GM18517 (cell line): ENCODE data around the gene DOLPP1.

Experiments
- ATAC-seq: cut with Tn5 transposase; IDR thresholded peaks from one replicate; pipeline ENCODE4 v1.9.1; 2021; ENCODE audit warnings: mild to moderate bottlenecking, moderate library complexity; ENCODE audit not compliant: unreplicated experiment

Gene DOLPP1

DNA sequence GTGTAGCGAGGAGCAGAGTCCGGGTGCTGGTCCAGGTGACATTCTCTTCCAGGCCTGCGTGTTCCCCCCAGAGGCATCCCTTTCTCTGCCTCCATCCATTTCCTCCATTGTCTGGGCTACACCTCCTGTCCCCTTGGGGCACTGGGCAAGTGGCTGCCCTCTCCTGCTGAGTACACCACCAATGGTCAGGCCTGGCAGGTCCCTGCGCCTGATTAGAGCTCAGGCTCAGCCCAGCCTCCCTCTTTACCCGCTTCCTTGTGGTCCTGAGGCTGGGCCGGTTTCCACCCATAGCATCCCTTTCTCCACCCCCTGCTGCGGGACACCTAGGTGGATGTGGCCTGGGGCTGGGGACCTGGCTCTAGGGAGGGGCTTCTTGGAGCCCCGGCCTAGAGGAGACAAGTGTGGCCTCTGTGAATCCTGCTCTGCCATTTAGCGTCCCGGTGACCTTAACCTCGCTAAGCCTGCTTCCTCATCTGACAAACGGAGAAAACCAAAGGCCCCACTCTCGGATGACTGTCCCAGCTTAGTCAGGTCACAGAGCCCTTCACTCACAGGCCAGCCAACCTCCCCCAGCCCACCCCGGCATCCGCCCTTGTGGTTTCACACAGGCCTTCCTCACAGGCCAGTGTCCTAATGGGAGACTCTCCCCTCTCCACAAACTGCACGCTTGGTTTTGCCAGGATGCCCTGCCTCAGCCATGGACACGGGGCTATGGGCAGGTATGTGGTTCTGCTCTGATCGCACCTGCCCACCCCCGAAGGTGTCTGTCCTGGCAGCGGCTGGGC, 12.9 kb downstream of the DOLPP1 start:
- ATAC-seq, result no peak

GRCh38 chr9:129094387-129095169, 13.7 kb downstream of the DOLPP1 start:
- no peak for ATAC-seq

DNA sequence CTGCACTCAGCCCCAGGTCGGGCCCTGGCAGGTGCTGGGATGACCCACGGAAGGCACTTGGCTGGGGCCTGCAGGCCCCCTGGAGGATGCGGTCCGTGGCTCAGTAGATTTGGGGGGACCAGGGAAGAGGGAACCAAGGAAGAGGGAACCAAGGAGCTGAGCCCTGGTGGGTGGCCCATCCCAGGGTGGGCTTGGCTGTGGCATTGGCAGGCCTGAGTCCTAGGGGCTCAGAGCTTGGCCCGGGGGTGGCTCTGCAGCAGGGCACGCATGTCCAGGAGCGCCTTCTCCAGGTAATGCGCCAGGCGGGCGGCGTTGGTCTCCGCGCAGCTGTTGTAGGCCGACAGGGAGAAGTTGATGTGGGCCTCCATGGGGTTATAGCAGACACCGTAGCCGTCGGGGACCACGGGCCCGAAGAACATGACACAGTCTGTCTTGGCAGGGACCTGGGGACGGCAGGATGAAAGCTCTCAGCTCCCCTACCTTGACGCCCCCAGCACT, 14.3 kb downstream of the DOLPP1 start:
- ATAC-seq, result no peak

DNA sequence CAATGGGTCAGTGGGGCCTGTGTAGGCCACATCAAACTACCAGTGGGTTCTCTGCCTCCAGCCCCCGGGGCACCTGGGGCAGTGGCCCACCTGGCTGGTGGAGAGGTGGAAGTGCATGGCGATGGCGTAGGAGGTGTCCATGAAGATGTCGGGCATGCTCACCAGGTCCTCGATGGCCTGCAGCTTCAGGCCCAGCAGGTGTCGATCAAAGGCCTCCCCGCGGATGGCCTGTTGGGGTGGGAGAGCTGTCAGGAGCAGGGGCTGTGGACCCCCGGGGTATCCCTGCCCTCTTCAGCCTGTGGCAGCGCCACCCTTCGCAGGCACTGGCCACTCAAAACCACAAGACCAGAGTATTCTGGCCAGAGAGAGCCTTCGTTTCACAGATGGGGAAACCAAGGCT, 15.0 kb downstream of the DOLPP1 start:
- ATAC-seq, result no peak

GRCh38 chr9:129097671-129098306, 16.9 kb downstream of the DOLPP1 start:
- no peak for ATAC-seq

GRCh38 chr9:129098328-129098727, 17.4 kb downstream of the DOLPP1 start:
- ATAC-seq, result no peak

DNA sequence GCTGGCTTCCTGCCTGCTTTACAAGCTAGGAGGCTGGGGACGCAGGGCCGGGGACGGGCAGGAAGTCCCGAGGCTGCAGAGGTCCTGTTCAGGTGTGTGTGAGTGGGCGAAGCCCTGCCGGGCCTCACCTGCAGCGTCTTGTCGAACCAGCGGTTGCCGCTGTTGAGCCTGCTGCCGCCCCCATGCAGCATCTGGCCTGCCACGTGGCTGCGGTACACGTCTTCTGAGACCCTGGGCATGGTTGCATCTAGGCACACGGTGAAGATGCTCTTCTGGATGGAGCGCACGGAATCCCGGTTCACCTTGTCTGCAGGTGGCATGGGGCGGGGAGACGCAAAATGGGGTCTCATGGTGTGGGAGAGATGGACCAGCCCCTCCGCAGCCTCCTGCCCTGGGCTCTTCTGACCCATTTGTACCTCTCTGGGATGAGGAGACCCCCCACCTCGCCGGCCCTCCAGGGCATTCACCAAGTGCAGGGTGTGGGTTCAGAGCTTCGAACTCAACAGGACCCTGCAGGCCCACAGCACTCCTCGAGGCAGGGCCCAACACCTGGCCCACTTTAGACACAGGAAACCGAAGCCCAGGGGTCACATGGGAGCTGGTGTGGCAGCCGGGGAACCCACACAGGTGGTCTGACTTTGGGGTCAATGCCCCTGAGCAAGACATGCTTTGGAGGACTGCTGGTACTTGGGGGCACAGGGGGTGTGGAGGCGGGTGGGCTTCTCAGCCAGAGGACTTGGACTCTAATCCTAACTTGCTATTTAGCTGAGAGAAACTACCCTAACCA, 19.7 kb downstream of the DOLPP1 start:
- ATAC-seq, result no peak

DNA sequence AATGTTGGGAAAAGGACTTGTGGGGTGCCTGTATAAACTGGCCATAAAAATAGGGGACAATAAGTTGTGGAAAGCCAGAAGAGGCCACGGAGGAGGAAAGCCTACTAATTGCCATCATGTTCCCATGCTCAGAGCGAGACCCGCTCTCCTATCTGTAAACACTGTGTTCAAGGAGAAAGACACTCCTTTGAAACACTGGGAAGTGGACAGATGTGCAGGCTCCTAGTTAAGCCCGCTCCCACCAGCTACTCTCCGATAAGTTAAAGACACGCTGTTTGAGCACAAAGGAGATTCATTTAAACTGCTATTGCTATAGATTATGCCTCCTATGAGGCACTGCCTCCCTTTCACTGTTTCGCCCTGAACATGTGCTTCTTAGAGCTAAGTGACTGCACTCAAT, 20.4 kb downstream of the DOLPP1 start:
- no peak for ATAC-seq

DNA sequence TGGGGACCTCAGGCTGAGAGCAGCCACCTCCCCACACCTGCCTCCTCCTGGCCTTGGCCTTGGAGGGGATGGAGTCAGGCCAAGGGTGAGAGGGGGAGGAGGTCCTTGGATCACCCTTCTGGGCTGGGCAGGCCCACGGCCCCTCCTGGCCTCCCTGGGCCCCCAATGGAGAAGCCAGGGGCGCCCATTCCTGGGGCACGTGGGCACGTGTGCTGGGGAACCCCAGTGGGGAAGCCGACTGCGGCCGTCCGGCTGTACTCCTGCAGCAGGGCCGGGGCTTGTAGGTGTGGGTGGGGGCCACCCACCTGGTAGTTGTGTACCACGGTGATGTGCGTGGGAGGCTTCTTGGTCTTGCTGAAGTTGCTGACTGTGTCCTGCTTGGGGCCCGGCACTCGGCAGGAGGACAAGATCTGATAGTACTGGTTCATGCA, 21.2 kb downstream of the DOLPP1 start:
- no peak for ATAC-seq

DNA sequence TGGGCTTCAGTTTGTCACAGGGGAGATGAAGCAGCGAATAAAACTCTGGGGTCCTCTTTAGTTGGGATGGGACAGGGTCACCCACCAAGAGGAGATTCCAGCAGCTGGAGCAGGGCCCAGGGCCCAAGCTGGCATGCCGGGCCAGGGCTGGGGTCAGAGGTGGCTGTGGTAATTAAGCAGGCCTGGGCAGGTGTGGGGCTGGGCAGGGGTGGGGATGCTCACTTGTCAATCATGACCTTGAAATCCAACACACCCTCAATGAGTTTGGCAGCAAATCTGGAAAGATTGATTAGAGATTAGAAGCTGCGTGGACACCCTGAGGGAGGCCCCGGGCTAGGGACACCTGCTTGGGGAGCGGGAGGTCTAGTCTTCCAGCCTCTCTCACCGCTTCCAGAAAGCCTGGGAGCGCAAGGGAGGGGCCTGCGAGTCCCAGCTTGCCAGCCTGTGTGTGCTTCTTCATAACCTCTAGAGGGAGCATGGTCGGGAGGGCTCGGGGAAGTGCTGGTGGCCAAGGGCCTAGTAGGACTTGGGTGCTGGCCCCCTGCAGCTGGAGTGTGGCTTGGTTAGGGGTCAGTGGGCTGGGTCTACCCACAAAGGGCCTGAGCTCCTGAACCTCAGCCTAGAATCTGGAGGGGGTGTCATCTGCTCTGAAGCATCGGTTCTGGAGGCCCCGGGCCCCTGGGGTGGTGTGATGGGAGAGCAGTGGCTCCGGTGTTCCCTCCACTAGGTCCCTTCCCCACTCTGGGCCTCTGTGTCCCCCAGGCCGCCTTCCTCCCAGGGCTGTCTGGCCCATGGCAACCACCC, 22.1 kb downstream of the DOLPP1 start:
- ATAC-seq, result no peak

DNA sequence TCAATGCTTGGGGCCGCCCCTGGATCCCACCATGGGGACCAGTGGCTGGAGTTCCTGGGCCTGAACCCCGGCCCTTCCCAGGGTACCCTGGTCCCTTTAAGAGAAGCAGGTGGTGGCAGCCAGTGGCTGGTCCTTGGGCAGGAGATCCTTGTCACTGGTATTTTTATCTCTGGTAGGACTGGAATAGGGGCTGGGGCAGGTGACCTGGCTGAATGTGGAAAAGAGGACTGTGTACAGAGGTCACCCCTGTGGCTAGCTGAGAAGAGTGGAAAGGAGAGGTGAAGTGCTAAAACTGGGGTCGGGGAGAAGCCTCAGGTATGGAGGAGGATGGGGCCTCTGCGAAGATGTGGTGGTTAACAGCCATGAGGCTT, 22.7 kb downstream of the DOLPP1 start:
- no peak for ATAC-seq

DNA sequence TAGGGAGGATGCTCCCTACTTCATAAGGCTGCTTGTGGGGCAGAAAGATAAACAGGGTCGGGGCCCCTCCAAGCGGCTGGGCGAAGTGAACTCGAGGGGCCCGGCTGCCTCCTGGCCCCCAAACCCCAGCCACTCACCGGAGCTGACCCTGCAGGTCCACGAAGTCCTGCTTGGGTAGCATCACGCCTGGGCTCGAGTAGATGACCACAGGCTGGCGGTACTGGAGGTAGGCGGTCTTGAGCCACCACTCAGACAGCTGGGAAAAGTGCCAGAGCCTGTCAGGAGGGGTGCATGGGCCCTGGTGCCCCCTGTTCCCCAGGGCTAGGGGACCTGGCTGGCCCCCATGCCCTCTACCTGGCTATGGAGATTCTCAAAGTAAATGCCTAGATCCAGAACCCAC, 23.1 kb downstream of the DOLPP1 start:
- no peak for ATAC-seq

DNA sequence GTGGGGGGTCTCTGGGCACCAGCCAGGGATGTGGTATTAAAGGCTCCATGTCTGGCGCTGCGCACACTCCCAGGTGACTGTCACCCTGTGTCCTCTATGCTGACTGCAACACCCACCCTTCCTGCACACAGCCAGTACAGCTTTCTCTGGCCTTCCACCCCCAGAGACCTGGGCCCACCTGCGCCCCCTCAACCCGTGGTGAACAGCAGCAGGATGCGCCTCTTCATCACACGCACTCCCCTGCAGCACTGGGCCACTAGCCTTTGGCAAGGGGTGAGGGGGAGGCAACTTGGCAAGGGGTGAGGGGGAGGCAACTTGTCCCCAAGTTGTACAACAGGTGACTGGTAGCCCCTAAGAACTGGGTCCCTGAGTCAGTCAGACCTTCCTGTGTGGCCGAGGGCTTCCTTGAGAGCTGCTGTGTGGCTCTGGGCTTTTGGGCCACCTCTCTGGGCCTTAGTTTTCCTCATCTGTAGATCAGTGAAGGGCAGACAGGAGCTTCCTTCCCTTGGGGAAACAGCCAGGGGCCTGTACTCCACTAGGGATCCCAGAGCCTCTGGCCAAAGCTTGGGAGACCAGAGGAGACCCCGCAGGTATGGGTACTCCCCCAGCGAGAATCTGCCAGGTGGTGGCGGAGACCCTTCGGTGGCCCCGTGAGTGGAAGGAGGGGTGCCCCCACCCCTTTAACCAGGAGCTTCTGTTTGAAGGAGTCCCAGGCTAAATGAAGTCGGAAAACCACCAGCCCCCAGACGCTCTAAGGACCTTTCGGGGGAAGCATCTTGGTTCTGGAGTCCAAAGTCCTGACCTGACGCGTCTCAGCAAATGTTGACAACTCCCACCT, 25.2 kb downstream of the DOLPP1 start:
- ATAC-seq, result no peak

- no peak for ATAC-seq
Measured at GRCh38 chr9:129107651-129108050, 26.7 kb downstream of the DOLPP1 start.

- ATAC-seq, result no peak
Measured at GRCh38 chr9:129108083-129108804, 27.3 kb downstream of the DOLPP1 start.

DNA sequence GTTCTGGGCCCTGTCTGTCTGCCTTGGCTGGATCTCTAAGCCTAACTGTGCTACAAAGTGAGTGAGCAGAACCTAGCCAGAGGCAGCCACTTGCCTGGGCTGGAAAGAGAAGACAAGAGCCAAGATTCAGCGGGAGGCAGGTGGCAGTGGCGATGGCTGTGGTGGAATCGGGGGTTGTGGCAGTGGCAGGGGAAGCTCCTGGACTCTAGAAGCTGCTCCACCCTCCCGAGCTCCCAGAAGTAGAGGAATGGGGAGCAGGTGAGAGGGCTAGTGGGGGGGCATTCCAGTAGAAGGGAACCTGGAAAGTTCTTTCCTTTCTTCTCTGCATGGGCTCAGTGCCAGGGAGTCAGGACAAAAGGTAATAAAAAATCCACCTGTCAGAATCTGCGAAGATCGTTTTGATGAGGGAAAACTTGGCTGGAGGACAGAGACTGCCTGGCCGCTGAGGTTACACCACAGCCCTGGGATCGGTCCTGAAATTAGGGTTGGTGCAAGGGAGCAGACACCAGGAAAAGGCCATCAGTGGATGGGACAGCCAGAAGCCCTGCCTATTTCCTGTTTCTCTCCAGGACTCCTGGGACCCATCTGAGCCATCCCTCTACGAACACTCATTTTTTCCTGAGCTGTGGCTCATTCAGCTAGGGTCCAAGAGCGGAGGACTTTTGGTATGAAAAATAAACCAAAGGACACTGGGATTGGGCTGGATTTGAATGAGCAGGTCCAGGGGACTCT, 28.1 kb downstream of the DOLPP1 start:
- no peak for ATAC-seq

GRCh38 chr9:129109537-129109903, 28.6 kb downstream of the DOLPP1 start:
- no peak for ATAC-seq
